Tibial nerve (tissue), 4 donors: ENCODE measurements around the gene MAST1. TPM values are rescaled to one million over a fixed set of nuclear protein-coding genes. Genes with fewer than 3 reads are reported as not detected.

Source experiments
- DNase-seq, 2 donors: peaks; one replicate each; pipeline ENCODE4 v3.0.0-alpha.2; 2019; ENCODE audit warnings: low spot score in 2 of 2
- H3K27ac ChIP-seq, 4 donors: fragments of 200-600 bp; sonication (generic) in 3 of 4; one replicate each; pipeline ENCODE4 v1.5.1; 2017 to 2019; ENCODE audit warnings: mild to moderate bottlenecking in 1 of 4
- H3K27me3 ChIP-seq, 2 donors: fragments of 200-600 bp; sonication (generic) in 1 of 2; one replicate each; pipeline versions ENCODE4 v1.5.1 to v1.6.0; 2017 to 2019
- H3K36me3 ChIP-seq, 3 donors: fragments of 200-600 bp; sonication (generic); one replicate each; pipeline ENCODE4 v1.5.1; 2018 to 2019
- H3K4me1 ChIP-seq, 4 donors: fragments of 200-600 bp; sonication (generic) in 3 of 4; one replicate each; pipeline ENCODE4 v1.5.1; 2017 to 2019
- H3K4me3 ChIP-seq, 4 donors: fragments of 200-600 bp; sonication (generic) in 3 of 4; one replicate each; pipeline ENCODE4 v1.5.1; 2017 to 2019; ENCODE audit warnings: mild to moderate bottlenecking in 1 of 4, moderate library complexity in 1 of 4
- H3K9me3 ChIP-seq, 4 donors: fragments of 200-600 bp; sonication (generic) in 3 of 4; one replicate each; pipeline ENCODE4 v1.5.1; 2017 to 2019
- EP300 ChIP-seq, 2 donors: sonication (generic); formaldehyde crosslinking; IDR thresholded peaks; one replicate each; pipeline ENCODE4 v1.6.1; 2017; ENCODE audit warnings: antibody characterized with exemption in 2 of 2, mild to moderate bottlenecking in 1 of 2
- POLR2A ChIP-seq, 2 donors: fragments of 450-650 bp; IDR thresholded peaks; one replicate each; pipeline ENCODE4 v1.6.1; 2017; ENCODE audit warnings: antibody characterized with exemption in 2 of 2, mild to moderate bottlenecking in 2 of 2, moderate library complexity in 2 of 2
- WGBS, 2 donors: methylation state at CpG; one replicate each; pipeline ENCODE4 v1.1.5; 2018; 5-methylcytosine and 5-hydroxymethylcytosine counted together
- total RNA-seq, 4 donors: library from RNA; depleted of rRNA; stranded (reverse); fragments of >200 nt; gene quantifications; one replicate each; pipeline ENCODE4 v1.1.0, GENCODE V29; 2016
- TF ChIP-seq, protein P1 (sequence below), 5 experiments: fragments of 200-600 bp in 3 of 5; fragments of 450-650 bp in 2 of 5; sonication (generic) in 3 of 5; IDR thresholded peaks; one replicate each; pipeline ENCODE4 v1.5.1; 2016 to 2019; ENCODE audit warnings: antibody characterized with exemption in 5 of 5, mild to moderate bottlenecking in 3 of 5, moderate library complexity in 2 of 5

Gene MAST1
- total RNA-seq, 4 donors from 2014 or later = not detected

DNA sequence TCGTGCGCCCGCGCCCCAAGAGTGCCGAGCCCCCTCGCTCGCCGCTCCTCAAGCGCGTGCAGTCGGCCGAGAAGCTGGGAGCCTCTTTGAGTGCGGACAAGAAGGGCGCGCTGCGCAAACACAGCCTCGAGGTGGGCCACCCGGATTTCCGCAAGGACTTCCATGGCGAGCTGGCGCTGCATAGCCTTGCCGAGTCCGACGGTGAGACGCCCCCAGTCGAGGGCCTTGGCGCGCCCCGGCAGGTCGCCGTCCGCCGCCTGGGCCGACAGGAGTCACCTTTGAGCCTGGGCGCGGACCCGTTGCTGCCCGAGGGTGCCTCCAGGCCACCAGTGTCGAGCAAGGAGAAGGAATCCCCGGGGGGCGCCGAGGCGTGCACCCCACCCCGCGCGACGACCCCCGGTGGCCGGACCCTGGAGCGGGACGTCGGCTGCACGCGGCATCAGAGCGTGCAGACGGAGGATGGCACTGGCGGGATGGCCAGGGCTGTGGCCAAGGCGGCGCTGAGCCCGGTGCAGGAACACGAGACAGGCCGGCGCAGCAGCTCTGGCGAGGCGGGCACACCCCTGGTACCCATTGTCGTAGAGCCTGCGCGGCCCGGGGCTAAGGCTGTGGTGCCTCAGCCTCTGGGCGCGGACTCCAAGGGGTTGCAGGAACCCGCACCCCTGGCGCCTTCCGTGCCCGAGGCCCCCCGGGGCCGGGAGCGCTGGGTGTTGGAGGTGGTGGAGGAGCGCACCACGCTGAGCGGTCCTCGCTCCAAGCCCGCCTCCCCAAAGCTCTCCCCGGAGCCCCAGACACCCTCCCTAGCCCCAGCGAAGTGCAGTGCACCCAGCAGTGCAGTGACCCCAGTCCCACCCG, 35.8 kb downstream of the MAST1 start:
- WGBS, 2 donors = 87 to 95% methylated on average over 60 to 84 of the region's 86 CpGs
- Histone ChIP-seq H3K4me1 (no peaks in the 10 kb centered on the region), H3K27ac (no peak overlapping the region), H3K36me3 (peaks cover 0 to 62% (median 14%) of the 10 kb centered on the region in 3 donors), H3K27me3 (no peaks in the 10 kb centered on the region), H3K9me3 (no peaks in the 10 kb centered on the region), H3K4me3 (no peak overlapping the region)
- DNase-seq = no peak
- TF ChIP-seq EP300 (IDR thresholded peaks at IDR 0.05) = no peak
- TF ChIP-seq, protein P1, sequence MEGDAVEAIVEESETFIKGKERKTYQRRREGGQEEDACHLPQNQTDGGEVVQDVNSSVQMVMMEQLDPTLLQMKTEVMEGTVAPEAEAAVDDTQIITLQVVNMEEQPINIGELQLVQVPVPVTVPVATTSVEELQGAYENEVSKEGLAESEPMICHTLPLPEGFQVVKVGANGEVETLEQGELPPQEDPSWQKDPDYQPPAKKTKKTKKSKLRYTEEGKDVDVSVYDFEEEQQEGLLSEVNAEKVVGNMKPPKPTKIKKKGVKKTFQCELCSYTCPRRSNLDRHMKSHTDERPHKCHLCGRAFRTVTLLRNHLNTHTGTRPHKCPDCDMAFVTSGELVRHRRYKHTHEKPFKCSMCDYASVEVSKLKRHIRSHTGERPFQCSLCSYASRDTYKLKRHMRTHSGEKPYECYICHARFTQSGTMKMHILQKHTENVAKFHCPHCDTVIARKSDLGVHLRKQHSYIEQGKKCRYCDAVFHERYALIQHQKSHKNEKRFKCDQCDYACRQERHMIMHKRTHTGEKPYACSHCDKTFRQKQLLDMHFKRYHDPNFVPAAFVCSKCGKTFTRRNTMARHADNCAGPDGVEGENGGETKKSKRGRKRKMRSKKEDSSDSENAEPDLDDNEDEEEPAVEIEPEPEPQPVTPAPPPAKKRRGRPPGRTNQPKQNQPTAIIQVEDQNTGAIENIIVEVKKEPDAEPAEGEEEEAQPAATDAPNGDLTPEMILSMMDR (IDR thresholded peaks at IDR 0.05) = no peak
- no peak for TF ChIP-seq POLR2A (IDR thresholded peaks at IDR 0.05)

DNA sequence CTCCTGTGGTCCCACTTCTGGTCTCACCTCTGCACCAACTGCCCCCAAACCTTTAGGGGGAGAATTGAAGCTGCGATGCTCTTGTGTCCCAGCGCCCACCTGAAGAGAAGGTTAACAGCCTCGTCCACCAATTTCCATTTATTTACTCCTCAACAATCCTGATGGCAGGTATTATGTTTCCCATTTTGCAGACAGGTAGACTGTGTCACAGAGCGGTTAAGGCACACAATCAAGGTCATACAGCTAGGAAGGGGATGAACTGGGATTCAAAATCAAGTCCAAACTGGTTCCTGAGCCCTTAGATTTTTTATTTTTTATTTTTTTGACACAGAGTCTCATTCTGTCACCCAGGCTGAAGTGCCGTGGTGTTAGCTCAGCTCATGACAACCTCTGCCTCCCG, 36.8 kb downstream of the MAST1 start:
- Histone ChIP-seq H3K4me1 (no peaks in the 10 kb centered on the region), H3K4me3 (no peak overlapping the region), H3K9me3 (no peaks in the 10 kb centered on the region), H3K27ac (no peak overlapping the region), H3K36me3 (peaks cover 0 to 62% (median 14%) of the 10 kb centered on the region in 3 donors), H3K27me3 (no peaks in the 10 kb centered on the region)
- 90 to 93% methylated on average over 6 of the region's 6 CpGs for WGBS, 2 donors
- DNase-seq = no peak
- TF ChIP-seq POLR2A (IDR thresholded peaks at IDR 0.05) (no peak), EP300 (IDR thresholded peaks at IDR 0.05) (no peak)
- TF ChIP-seq, protein P1 (IDR thresholded peaks at IDR 0.05) = no peak

DNA sequence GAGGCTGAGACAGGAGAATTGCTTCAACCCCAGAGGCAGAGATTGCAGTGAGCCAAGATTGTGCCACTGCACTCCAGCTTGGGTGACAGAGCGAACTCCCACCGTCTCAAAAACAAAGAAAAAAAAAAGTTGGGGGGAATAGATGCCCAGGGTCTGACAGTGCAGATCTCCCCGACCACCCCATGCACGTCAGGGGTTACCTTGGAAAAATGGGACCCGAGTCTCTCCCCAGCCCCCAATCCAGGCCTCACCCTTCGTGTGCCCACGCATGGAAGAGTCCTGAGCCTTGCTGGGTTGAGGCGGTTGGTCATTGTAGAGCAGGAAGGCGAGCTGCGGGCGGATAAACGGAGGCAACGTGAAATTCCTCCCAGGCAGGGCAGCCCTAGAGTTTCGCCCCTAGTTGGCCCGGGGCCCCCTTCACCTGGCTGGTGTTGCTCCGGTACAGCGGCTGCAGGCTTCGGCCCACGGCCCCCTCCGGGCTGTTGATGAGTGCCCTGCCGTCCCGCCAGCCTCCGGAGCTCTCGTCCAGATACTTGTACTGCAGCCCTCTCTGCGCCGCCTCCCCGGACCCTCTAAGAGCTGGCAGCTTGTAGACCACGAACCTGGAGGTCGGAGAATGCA, 42.3 kb downstream of the MAST1 start:
- Histone ChIP-seq H3K36me3 (peaks cover 0 to 34% (median 13%) of the 10 kb centered on the region in 3 donors), H3K9me3 (peaks cover 0 to 15% (median 0%) of the 10 kb centered on the region in 4 donors), H3K27ac (peak overlapping the region; percentile 78 to 92 (median 86)), H3K27me3 (peaks cover 0 to 23% of the 10 kb centered on the region in 2 donors), H3K4me3 (peak overlapping the region; percentile 59 to 77 (median 62)), H3K4me1 (peaks cover 0 to 25% (median 9%) of the 10 kb centered on the region in 4 donors)
- no peak for DNase-seq
- 16 to 21% methylated on average over 20 to 29 of the region's 29 CpGs for WGBS, 2 donors
- TF ChIP-seq EP300 (IDR thresholded peaks at IDR 0.05) (no peak), POLR2A (IDR thresholded peaks at IDR 0.05) (no peak)

DNA sequence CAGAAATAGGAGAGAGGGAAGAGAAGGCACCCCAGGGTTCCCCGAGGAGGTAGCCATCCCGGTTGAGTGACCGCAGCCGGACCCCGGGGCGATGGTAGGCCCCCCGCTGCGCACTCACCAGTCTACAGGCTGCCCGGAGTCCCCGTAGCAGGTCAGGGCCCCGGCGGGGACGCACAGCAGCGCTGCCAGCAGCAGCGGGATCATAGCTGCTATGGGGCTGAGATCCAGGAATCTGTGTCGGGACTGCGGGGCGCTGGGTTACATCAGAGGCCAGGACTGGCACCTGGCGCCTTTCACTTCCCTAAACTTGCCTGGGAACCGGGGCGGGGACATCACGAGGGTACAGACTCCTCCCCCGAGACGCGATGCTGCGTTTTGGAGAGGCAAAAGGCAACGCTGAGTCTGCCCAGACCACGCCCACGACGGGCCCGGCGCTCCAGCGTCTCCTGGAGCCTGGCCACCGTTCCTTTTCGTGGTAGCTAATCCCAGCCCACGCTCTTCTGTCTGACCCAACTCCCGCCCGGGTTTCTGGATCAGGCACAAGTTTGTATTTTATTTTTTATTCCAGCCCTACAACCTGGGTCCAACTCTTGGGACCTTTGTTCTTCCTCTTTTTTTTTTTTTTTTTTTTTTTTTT, 43.0 kb downstream of the MAST1 start, which contains the start of gene DNASE2:
Gene DNASE2, minus strand, starts transcription at position 278 of the 637 bp plus-strand sequence. Its CDS starts 74 bp downstream, at position 204.
- Histone ChIP-seq H3K4me1 (peaks cover 0 to 29% (median 11%) of the 10 kb centered on the region in 4 donors), H3K27me3 (peaks cover 0 to 29% of the 10 kb centered on the region in 2 donors), H3K27ac (peak within 1 kb of the TSS; percentile 78 to 92 (median 86)), H3K4me3 (peak within 1 kb of the TSS; percentile 59 to 77 (median 62)), H3K36me3 (peaks cover 0 to 28% (median 8%) of the 10 kb centered on the region in 3 donors), H3K9me3 (peaks cover 0 to 15% (median 0%) of the 10 kb centered on the region in 4 donors)
- 0 to 1% methylated on average over 21 to 38 of the region's 38 CpGs for WGBS, 2 donors
- TF ChIP-seq, protein P1 (IDR thresholded peaks at IDR 0.05) = no peak
- TF ChIP-seq EP300 (IDR thresholded peaks at IDR 0.05) (peak; percentile 59 to 85), POLR2A (IDR thresholded peaks at IDR 0.05) (peak in 1 of 2 donors; percentile 75)
- DNase-seq = peak; percentile 95 to 96

DNA sequence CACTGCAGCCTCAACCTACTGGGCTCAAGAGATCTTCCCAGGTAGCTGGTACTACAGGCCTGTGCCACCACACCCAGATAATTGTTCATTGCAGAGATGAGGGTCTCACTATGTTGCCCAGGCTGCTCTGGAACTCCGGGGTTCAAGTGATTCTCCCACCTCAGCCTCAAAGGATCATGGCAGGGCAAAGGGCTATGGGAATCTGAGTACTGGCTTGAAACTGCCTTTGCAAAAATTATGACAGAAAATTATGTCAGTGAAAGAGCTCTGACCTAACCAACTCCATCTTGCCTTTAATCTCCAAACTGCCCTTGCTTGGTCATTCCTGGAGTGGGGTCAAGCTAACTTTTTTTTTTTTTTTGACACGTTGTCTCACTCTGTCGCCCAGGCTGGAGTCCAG, 44.3 kb downstream of the MAST1 start:
- H3K36me3 ChIP-seq = peaks cover 0 to 15% (median 8%) of the 10 kb centered on the region in 3 donors
- H3K9me3 ChIP-seq = peaks cover 0 to 15% (median 0%) of the 10 kb centered on the region in 4 donors
- H3K27ac ChIP-seq = no peak overlapping the region
- TF ChIP-seq EP300 (IDR thresholded peaks at IDR 0.05) (no peak), POLR2A (IDR thresholded peaks at IDR 0.05) (no peak)
- TF ChIP-seq, protein P1 (IDR thresholded peaks at IDR 0.05) = no peak
- no peak for DNase-seq
- H3K27me3 ChIP-seq = peaks cover 0 to 38% of the 10 kb centered on the region in 2 donors
- H3K4me3 ChIP-seq = no peak overlapping the region
- peaks cover 0 to 29% (median 11%) of the 10 kb centered on the region in 4 donors for H3K4me1 ChIP-seq
- WGBS, 2 donors = 86 to 90% methylated on average over 3 of the region's 3 CpGs
